ENCODE measurements around the gene SCAMP5. TPM values are rescaled to one million over a fixed set of nuclear protein-coding genes. Genes with fewer than 3 reads are reported as not detected.

SCAMP5 gene, protein sequence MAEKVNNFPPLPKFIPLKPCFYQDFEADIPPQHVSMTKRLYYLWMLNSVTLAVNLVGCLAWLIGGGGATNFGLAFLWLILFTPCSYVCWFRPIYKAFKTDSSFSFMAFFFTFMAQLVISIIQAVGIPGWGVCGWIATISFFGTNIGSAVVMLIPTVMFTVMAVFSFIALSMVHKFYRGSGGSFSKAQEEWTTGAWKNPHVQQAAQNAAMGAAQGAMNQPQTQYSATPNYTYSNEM
- 3.2 TPM for total RNA-seq

GRCh38 chr15:74995182-74995778 is at the start of gene SCAMP5:
Gene SCAMP5, plus strand, starts transcription at chr15:74995563. Its CDS starts 16,277 bp downstream, at chr15:75011840.
- DNase-seq = peak; percentile 88

GRCh38 chr15:74950078-74950908 is 45.1 kb upstream of the SCAMP5 start:
- DNase-seq = peak; percentile 56

- no peak for DNase-seq
Observed at GRCh38 chr15:74951006-74951405, 44.4 kb upstream of the SCAMP5 start.

- DNase-seq = no peak
Observed at GRCh38 chr15:74954515-74954914, 40.8 kb upstream of the SCAMP5 start.

- DNase-seq = no peak
Observed at GRCh38 chr15:74955017-74955416, 40.3 kb upstream of the SCAMP5 start.

- DNase-seq = no peak
Observed at GRCh38 chr15:74955796-74956647, 39.3 kb upstream of the SCAMP5 start.

GRCh38 chr15:74956648-74957475 is 38.5 kb upstream of the SCAMP5 start, which contains the start of gene RPP25:
Gene RPP25, minus strand, starts transcription at chr15:74956772. Its CDS starts 189 bp downstream, at chr15:74956583.
- DNase-seq = peak; percentile 65

GRCh38 chr15:74957476-74958035 is 37.8 kb upstream of the SCAMP5 start:
- no peak for DNase-seq

DNA sequence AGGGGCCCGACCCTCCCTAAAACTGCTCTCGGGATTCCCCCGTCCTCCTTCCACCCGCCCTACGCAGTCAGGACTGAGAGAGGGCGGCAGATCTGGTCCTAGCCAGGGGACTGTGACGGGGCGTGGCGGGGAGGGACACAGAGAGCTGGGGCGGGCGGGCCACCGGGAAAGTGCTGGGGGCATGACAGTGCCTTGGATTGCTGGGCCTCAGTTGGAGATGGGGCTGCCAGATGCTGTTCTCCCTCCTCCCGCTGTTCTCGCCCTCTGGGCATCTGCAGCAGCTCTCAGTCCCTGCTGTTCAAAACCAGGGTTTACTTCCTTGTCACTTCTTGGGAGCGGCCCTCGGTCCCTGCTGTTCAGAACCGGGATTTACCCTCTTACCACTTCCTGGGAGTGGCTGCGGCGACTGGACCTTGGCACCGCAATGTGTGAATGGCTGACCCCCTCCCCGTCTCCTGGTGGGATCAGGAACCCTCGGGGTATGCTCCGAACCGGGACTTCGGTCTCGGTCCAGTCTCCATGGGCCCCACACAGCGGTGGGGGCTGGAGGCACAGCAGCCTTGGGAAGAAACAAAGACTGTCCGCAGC is 36.9 kb upstream of the SCAMP5 start:
- peak; percentile 17 for DNase-seq

GRCh38 chr15:74958908-74959585 is 36.3 kb upstream of the SCAMP5 start:
- no peak for DNase-seq

GRCh38 chr15:74959586-74959939 is 35.8 kb upstream of the SCAMP5 start:
- no peak for DNase-seq

DNA sequence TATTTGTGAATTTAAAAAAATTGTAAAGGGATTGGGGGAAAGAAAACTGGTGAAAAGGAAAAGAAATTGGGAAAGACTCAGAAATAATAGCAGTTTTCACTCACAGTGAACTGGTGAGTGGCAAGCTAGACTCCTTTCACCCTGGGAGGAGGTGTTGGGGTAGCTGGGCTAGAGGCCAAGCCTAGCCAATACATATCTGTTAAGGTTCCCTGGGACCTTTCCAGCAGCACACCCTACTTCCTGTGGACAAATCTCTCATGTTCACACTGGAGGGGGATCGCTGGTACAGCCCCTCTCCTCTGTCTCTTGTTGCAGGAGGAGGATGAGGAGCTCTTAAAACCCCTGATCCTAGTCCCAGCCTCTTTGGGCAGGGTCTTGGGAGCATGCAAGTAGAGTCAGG is 35.1 kb upstream of the SCAMP5 start:
- DNase-seq = no peak

DNA sequence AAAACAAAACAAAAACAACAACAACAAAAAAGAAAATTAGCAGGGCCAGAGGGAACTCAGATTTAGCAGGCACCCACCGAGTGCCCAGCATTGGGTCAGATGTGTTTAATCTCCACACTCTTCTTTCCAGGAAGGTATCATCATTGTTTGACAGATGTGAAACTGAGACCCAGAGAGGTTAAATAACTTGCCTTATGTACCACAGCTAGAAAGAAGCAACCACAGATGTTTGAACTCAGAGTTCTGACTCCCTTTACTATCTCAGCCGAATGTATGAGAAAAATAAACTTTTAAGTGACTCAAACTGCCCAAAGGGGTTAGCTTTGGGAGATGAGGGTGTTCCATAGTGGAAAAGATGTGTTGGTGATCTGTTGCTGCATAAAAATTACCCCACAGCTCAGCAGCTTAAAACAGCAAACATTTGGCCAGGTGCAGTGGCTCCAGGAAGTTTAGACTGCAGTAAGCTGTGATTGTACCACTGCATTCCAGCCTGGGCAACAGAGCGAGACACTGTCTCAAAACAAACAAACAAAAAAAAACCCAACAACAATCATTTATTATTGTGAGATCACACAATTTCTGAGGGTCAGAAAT is 34.3 kb upstream of the SCAMP5 start:
- no peak for DNase-seq

DNA sequence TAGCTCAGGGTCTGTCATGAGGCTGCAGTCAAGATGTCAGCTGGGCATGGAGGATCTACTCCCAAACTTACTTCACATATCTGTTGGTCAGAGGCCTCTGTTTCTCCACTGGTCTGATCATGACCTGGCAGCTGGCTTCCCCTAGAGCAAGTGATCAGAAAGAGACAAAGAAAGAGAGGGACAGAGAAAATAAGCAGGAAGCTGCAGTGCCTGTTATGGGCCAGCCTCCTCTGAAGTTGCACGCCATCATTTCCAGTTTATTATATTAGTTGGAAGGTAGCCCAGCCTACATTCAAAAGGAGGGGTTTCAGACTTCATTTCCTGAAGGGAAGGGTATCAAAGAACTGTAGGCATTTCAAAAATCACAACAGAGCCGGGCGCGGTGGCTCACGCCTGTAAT is 33.7 kb upstream of the SCAMP5 start:
- no peak for DNase-seq

GRCh38 chr15:74962219-74962618 is 33.1 kb upstream of the SCAMP5 start:
- DNase-seq = no peak

DNA sequence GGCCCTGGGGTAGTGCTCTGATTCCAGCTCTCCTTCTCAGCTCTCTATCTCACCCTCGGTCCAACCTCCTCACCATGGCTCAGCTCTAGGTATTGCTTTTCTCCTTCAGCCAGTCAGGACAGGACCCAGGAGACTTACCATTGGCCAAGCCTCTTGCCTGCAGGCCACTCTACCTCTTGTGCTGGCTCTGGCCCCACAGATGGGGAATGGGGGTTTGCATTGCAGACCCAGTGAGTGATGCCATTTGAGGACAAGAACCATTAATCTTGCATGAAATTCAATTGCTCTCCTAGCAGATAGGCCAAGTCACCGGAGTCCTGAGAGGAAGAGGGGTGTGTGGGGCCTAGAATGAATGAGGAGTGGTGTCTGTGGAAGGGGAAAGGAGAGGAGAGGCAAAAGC is 32.7 kb upstream of the SCAMP5 start:
- DNase-seq = no peak

DNA sequence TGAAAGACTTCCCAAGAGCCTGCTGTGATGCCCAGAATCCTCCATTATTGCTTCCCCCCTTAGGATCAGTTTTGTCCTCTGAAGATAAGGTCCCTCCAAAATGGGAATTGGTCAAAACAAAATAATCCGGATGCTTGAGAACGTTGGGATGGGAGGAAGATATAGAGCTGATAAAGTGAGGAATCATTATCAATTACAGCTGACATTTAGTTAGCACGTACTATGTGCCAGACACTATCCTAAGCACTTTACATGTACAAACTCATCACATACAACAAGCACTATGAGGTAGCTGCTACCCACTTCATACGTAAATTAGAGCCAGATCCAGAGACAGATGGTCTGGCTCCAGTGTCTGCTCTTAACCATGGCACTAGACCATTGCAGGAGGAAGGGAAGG is 32.1 kb upstream of the SCAMP5 start:
- DNase-seq = no peak

DNA sequence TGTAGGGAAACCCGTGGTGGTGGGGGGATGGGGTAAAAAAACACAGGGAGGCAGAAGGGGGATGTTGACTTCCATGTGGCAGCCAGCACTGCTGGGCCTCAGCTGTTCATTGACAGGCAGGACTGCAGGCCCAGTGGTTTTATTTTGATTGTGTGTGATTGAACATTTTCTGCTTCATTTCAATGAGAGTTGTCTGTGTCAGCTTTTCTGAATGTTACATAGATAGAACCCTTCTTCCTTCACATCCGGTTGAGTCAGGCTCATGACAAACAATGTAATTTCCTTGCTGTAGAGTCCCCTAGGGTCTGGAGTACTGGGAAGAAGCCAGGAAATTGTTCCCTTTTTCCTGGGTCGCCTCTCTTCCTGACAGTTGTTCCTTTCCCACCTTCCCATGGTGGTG is 30.6 kb upstream of the SCAMP5 start:
- peak; percentile 36 for DNase-seq

DNA sequence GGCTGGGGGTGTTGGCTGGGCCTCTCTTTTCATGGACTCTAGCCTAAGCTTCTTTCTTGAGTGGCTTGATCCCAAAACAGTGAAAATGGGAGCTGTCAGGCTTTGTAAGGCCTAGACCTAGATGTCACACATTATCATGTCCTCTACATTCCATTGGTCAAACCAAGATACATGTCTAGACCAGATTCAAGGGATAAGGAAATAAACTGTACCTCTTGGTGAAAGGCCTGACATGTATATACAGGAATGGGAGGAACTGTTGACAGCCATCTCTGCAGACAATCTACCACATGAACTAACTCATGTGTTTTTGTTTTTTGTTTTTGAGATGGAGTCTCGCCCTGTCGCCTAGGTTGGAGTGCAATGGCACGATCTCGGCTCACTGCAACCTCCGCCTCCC is 27.7 kb upstream of the SCAMP5 start:
- DNase-seq = no peak

DNA sequence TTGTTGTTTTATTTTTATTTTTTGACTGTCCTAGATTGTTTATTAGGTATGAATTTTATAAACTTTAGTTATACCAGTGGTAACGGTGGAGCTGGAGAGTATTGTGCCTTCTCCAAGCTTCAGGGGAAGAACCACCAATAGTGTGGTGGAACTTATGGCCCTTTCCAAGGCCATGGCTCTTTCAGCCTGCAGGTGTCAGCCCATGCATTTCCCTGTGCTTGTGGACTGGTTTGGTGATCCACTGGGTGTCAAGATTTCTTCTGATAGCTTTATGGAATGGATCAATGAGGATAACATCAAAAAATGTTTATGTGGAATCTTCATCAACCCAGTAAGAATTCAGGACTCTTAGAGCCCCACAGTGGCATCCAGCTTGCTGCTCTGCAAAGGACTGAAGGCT is 19.2 kb upstream of the SCAMP5 start:
- no peak for DNase-seq
